Ureter (tissue), 1 donor: Measurements from ENCODE around the gene CHKB. TPM values are rescaled to one million over a fixed set of nuclear protein-coding genes. Genes with fewer than 3 reads are reported as not detected.
"Not testable (repeated sequence)": the region's sequence is repeated elsewhere in the genome, so short reads cannot be mapped to it uniquely, and the experiment has no call there.

Experiments used
- DNase-seq: peaks from one replicate; pipeline ENCODE4 v3.0.0-alpha.2; 2020; ENCODE audit warnings: low spot score
- total RNA-seq: library from RNA; stranded (reverse); gene quantifications from one replicate; pipeline ENCODE4 v1.2.4, GENCODE V29; 2023
- donor health status: DM: yes; HTN: yes; CAD: no.

Gene CHKB
- total RNA-seq, result 98.0 TPM

- DNase-seq, result peak; percentile 99
These were observed at the start of gene CHKB for GRCh38 chr22:50582493-50583293. Gene CHKB (minus strand): TSS chr22:50582849. CDS start chr22:50582781, 68 bp downstream.

DNA sequence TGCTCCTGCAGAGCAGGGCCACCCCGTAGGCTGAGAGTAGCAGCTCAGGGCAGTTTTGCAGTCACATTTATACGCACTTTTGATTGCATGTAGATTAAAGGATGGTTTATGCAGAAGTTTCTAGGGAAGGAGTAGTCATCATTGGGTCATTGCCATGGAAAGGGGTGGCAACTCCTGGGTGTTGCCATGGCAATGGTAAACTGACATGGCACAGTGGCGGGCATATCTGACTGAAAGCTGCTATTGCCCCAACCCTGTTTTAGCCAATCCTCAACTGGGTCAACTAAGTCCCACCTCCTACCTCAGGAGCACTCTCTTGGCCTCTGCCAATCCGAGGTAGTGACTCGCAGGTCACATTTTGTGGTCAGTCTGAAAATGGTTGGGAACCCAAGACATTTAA is 47.7 kb upstream of the CHKB start:
- no peak for DNase-seq

DNA sequence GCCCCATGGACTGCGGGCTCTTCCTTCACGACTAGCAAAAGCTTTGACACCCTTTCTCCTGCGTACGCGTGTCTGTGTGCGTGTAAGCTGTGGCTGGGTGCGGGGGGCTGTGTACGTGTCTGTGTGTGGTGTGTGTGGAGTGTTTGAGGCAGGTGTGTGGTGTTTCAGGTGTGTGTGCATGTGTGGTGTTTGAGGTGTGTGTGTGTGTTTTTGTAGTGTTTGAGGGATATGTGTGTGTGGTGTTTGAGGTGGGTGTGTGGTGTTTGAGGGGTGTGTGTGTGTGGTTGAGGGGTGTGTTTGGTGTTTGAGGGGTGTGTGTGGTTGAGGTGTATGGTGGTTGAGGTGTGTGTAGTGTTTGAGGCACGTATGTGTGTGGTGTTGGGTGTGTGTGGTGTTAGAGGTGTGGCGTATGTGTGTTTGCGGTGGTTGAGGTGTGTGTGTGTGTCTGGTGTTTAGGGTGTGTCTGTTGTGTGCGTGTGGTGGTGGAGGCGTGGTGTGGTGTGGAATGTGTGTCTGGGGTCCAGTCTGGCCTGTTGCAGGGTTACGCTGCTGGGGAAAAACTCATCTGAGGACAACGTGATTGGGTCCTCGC is 46.0 kb upstream of the CHKB start:
- no peak for DNase-seq

- DNase-seq, result peak; percentile 84
These were observed 45.2 kb upstream of the CHKB start, which contains the start of gene ARSA for GRCh38 chr22:50627642-50628542. Gene ARSA (minus strand): TSS chr22:50628152. CDS start chr22:50627779, 373 bp downstream.

DNA sequence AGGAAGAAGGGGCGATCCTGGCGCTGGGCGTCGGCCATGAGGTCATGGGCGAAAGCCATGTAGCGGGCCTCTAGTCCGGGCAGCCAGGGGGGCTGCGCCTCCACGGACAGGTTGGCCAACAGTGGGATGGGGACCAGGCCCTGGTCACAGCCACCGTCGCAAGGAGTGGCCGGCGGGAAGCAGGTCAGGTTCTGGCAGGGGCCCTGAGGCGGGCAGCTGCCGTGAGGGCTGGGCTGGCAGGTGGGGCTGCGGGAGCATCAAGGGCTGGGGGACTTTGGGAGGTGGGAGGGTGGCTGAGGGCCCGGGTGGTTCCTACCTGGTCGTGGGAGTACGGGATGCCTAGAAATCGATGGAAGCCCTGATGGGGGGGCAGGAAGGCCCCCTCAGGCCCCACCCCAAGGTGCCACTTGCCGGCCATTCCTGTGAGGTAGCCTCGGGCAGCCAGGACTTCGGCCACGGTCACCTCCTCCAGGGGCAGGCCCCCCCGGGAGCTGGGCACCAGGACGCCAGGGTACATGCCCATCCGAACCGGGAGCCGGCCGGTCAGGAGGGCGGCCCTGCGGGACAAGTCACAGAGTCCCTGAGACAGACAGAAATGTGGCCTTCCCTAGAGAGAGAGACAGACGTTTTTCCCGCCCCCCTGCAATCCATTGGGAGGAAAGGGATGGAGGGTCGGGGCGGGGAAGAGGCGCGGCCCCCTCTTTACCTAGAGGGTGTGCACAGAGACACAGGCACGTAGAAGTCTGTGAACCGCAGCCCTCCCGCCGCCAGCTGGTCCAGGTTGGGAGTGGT is 44.4 kb upstream of the CHKB start:
- no peak for DNase-seq

DNA sequence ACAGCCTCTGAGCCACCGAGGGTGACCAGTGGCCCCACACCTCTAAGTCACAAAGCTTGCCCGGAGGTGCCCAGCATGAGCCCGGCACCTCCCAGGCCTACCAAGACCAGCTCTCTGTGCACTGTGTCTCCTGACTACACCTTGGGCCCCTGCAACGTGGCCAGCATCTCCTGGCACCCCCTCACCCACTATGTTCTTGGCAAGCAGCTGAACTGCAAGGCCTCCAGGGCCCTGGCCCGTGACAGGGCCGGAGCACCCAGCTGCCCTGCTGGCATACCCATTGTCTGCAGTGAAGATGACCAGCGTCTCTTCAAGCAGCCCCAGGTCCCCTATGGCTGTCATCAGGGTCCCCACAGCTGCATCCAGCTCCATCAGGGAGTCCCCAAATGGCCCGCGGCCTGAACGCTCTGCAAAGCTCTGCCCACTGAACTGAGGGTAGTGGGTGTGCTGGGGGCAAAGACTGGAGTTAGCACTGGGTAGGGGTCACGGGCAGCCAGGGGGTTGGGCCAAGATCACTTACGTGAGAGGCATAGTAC is 43.7 kb upstream of the CHKB start:
- DNase-seq, result no peak

GRCh38 chr22:50625568-50626313 is 43.1 kb upstream of the CHKB start:
- no peak for DNase-seq

DNA sequence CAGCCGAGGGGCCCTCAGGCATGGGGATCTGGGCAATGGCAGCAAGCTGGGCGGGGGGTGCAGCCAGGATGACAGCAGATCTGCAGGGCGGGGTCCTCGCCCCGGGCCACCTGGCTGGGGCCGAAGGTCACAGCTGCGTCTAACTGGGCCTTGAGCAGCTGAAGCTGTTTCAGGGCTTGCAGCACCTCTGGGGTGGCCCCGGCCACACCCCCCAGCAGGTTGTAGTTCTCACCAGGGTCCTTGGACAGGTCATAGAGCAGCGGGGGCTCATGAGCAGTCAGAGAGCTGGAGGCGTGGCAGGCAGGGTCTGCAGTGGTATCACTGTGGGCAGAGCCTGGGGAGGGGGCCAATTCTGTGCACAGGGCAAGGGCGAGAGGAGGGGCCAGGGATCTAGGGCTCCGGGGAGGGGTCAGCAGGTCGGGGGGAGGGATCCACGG is 42.5 kb upstream of the CHKB start:
- no peak for DNase-seq

- DNase-seq, result no peak
These were observed 41.9 kb upstream of the CHKB start for GRCh38 chr22:50624347-50625130.

DNA sequence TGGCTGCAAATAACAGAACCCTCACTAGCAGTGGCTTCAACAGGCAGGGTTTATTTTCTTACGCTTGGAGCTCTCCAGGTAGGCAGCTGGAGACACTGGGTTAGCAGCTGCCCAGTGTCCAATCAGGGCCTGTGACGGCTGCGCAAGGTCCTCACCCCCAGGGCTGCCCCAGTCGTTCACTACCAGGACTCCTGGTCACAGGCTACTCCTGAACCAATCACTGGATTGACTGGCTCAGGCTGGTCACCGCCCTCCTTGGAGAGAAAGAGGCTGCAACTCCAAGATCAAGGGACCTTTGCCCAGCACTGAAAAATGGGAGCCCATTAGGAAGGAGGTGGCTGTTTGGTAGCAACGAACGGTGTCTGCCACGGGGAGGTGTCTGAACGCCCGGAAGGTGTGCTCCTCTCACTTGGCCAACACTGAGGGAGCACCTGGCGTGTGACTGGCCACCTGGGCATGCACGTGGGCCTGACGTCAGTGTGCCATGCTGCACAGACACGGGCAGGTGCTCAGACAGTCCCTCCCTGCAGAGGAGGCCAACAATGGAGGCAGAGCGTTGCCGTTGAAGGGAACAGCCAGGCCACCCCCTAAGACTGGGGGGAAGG is 40.2 kb upstream of the CHKB start:
- DNase-seq, result no peak

DNA sequence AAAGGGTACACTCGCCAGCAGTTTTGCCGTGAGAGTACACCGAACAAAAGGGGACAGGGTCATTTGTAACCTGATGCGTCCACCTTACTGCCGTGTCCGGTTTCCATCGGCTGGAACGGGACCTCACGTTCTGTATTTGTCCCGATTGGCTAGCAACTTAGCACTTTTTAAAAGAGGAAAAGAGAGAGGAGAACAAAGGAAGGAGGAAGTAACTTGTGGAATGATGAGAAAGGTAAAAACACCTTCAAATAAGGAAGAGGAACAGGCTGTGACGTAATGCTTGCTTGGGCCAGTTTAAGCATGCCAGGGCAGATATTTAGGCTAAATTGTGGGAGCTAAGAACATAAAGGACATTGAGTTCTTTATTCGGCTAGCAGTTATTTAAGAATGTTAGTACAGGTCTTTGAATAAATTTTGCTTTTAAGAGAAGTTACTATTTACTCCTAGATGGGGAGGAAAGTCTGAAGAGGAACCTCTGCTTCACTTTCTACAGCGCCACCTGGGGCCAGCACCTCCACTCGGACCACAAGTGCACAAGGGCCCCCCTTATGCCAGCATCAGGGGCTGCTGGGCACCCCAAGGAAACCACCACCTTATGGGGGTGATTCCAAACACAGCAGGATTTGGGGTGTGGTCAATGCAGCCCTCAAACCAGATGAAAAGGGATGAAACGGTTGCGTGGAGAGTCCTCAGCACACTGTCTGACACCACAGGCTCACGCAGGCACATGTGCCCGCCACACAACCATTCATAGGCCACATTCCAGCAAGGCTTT is 39.5 kb upstream of the CHKB start:
- no peak for DNase-seq

- DNase-seq, result no peak
These were observed 38.8 kb upstream of the CHKB start for GRCh38 chr22:50621356-50621880.

- peak; percentile 85 for DNase-seq
These were observed 38.1 kb upstream of the CHKB start for GRCh38 chr22:50620593-50621355.

- DNase-seq, result not testable (repeated sequence)
These were observed 31.6 kb upstream of the CHKB start for GRCh38 chr22:50614296-50614695.

- DNase-seq, result no peak
These were observed 30.8 kb upstream of the CHKB start for GRCh38 chr22:50613291-50613981.

DNA sequence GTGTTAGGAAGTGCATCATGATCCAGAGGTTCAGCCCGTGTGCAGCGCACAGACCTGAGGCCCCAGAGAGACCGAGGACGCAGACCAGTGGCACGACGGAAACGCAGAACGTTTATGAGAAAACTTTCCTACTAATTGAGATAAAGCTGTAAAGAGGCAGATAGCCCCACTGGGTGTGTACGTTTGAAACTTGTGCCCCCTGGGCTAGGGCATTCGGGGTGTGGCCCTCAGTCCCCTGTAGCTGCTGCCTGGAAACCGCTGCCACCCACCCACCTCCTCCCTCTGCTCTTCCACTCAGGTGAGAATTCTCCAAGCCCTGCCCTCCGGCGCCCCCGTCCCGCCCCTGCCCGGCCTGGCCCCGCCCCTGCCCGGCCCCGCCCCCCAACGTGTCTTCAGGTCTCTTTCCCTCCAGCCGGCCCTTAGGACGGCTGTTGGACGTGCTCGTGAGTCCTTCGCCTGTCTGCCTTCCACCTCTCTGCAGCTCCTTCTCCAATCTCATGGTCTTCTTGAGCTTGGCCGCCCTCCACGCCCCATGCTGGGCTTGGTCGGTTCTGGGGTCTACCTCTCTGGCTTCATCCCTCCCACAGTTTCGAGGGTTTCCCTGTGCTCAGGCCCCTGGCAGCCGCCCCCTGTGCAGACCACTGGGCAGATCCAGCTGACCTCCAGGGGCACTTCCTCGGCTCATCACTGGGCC is 30.0 kb upstream of the CHKB start:
- DNase-seq, result no peak
